PC-3 (cell line): Measurements from ENCODE around the gene HDAC1. TPM values are rescaled to one million over a fixed set of nuclear protein-coding genes. Genes with fewer than 3 reads are reported as not detected.
A peak's percentile ranks its signal among the peaks of the same experiment; 100 is the strongest.

Experiments
- ATAC-seq: fragments of 200-7000 bp; cut with Tn5 transposase; 2 replicates; pipeline ENCODE4 v1.9.1; 2020; ENCODE audit warnings: mild to moderate bottlenecking, moderate library complexity
- BruUV-seq: library from RNA; stranded (reverse); fragments of 400-500 nt; replicated peaks from 2 replicates; lab custom pipeline; 2021; lab: Mats Ljungman, UMichigan
- CTCF ChIA-PET: fragments of 300-600 bp; sonication (Branson Sonifier 250); formaldehyde crosslinking; loops from one replicate; lab custom pipeline; 2022; ENCODE audit warnings: antibody characterized with exemption; lab: Charles Lee
- POLR2A ChIA-PET: fragments of 300-600 bp; sonication (Branson Sonifier 250); formaldehyde crosslinking; loops from one replicate; lab custom pipeline; 2022; ENCODE audit warnings: antibody characterized with exemption; ENCODE audit not compliant: unreplicated experiment; lab: Charles Lee
- DNase-seq: peaks from one replicate; pipeline ENCODE4 v3.0.0-alpha.2; 2015
- H2AFZ ChIP-seq: fragments of 300-600 bp; sonication (generic); 2 replicates; pipeline ENCODE4 v1.6.0; 2016; ENCODE audit warnings: antibody characterized with exemption, low read length
- H3F3A ChIP-seq: fragments of 300-600 bp; sonication (generic); one replicate; pipeline ENCODE4 v1.6.0; 2017; ENCODE audit warnings: antibody characterized with exemption, low read length, control low read depth, mild to moderate bottlenecking; ENCODE audit not compliant: unreplicated experiment
- H3K27ac ChIP-seq: fragments of 300-600 bp; sonication (generic); 2 replicates; pipeline ENCODE4 v1.5.1; 2016; ENCODE audit warnings: mild to moderate bottlenecking, low read length
- H3K27me3 ChIP-seq: fragments of 300-600 bp; sonication (generic); 2 replicates; pipeline ENCODE4 v1.6.1; 2016; ENCODE audit warnings: low read length, mixed read lengths
- H3K36me3 ChIP-seq: fragments of 300-600 bp; sonication (generic); 2 replicates; pipeline ENCODE4 v1.6.1; 2016; ENCODE audit warnings: low read depth, mixed run types, low read length, mixed read lengths
- H3K4me1 ChIP-seq: fragments of 300-600 bp; sonication (generic); 2 replicates; pipeline ENCODE4 v1.5.1; 2016; ENCODE audit warnings: low read length; ENCODE audit not compliant: insufficient read depth
- H3K4me2 ChIP-seq: fragments of 300-600 bp; sonication (generic); 2 replicates; pipeline ENCODE4 v1.6.0; 2016; ENCODE audit warnings: low read length
- H3K4me3 ChIP-seq: fragments of 300-600 bp; sonication (generic); 2 replicates; pipeline ENCODE4 v1.5.1; 2016; ENCODE audit warnings: mild to moderate bottlenecking, low read length, mixed read lengths
- H3K79me2 ChIP-seq: fragments of 300-600 bp; sonication (generic); 2 replicates; pipeline ENCODE4 v1.6.1; 2017; ENCODE audit warnings: low read length, mixed read lengths
- H3K9ac ChIP-seq: fragments of 300-600 bp; sonication (generic); 2 replicates; pipeline ENCODE4 v1.6.0; 2016; ENCODE audit warnings: mild to moderate bottlenecking, low read length
- H3K9me2 ChIP-seq: fragments of 300-600 bp; sonication (generic); replicated peaks from 2 replicates; pipeline ENCODE4 v1.6.1; 2016; ENCODE audit warnings: mixed run types, low read length, mixed read lengths
- H3K9me3 ChIP-seq: fragments of 300-600 bp; sonication (generic); 2 replicates; pipeline ENCODE4 v1.6.1; 2016; ENCODE audit warnings: low read length, mixed read lengths
- H4K20me1 ChIP-seq: fragments of 300-600 bp; sonication (generic); 2 replicates; pipeline ENCODE4 v1.6.1; 2016; ENCODE audit warnings: low read length, mixed read lengths
- EZH2 ChIP-seq: fragments of 300-600 bp; sonication (generic); IDR thresholded peaks from one replicate; pipeline ENCODE4 v1.6.1; 2017; ENCODE audit warnings: antibody characterized with exemption, mild to moderate bottlenecking, low read length; ENCODE audit not compliant: unreplicated experiment
- EZH2phosphoT487 ChIP-seq: fragments of 300-600 bp; sonication (generic); IDR thresholded peaks from 2 replicates; pipeline ENCODE4 v1.6.1; 2018; ENCODE audit warnings: mild to moderate bottlenecking, antibody characterized with exemption, low read length, borderline replicate concordance
- intact Hi-C: fragments of 100-400 bp; cut with micrococcal nuclease; formaldehyde crosslinking; loops from 2 replicates; pipeline ENCODE4 v1.9.0; 2023
- total RNA-seq: library from RNA; depleted of rRNA; stranded (reverse); fragments of >200 nt; gene quantifications from 2 replicates; pipeline ENCODE4 v1.2.3, GENCODE V29; 2014
- TF ChIP-seq, protein P1 (sequence below): fragments of 300-600 bp; sonication (generic); conservative IDR thresholded peaks from 2 replicates; pipeline ENCODE4 v1.5.1; 2017; ENCODE audit warnings: antibody characterized with exemption, low read depth, mild to moderate bottlenecking, low read length

The HDAC1 gene
- total RNA-seq, 1 experiment from 2014 or later = 184 TPM

GRCh38 chr1:32342704-32343103 is 50.8 kb downstream of the HDAC1 start:
- CTCF ChIA-PET = no interaction called here
- Histone ChIP-seq H3K9me3 (no peaks in the 10 kb centered on the region), H3K4me3 (no peak overlapping the region), H3F3A (no peaks in the 10 kb centered on the region), H3K4me2 (no peak overlapping the region), H2AFZ (no peak overlapping the region), H3K4me1 (peaks cover 21% of the 10 kb centered on the region), H3K27me3 (no peaks in the 10 kb centered on the region), H3K79me2 (no peaks in the 10 kb centered on the region), H4K20me1 (no peaks in the 10 kb centered on the region), H3K27ac (no peak overlapping the region), H3K36me3 (no peaks in the 10 kb centered on the region), H3K9ac (no peak overlapping the region), H3K9me2 (no peaks in the 10 kb centered on the region)
- intact Hi-C loops = no loop called here
- ATAC-seq = no peak
- TF ChIP-seq, protein P1, sequence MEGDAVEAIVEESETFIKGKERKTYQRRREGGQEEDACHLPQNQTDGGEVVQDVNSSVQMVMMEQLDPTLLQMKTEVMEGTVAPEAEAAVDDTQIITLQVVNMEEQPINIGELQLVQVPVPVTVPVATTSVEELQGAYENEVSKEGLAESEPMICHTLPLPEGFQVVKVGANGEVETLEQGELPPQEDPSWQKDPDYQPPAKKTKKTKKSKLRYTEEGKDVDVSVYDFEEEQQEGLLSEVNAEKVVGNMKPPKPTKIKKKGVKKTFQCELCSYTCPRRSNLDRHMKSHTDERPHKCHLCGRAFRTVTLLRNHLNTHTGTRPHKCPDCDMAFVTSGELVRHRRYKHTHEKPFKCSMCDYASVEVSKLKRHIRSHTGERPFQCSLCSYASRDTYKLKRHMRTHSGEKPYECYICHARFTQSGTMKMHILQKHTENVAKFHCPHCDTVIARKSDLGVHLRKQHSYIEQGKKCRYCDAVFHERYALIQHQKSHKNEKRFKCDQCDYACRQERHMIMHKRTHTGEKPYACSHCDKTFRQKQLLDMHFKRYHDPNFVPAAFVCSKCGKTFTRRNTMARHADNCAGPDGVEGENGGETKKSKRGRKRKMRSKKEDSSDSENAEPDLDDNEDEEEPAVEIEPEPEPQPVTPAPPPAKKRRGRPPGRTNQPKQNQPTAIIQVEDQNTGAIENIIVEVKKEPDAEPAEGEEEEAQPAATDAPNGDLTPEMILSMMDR = no peak
- TF ChIP-seq EZH2 (no peak), EZH2phosphoT487 (no peak)
- no TSS peak for BruUV-seq
- POLR2A ChIA-PET = no interaction called here
- no peak for DNase-seq

DNA sequence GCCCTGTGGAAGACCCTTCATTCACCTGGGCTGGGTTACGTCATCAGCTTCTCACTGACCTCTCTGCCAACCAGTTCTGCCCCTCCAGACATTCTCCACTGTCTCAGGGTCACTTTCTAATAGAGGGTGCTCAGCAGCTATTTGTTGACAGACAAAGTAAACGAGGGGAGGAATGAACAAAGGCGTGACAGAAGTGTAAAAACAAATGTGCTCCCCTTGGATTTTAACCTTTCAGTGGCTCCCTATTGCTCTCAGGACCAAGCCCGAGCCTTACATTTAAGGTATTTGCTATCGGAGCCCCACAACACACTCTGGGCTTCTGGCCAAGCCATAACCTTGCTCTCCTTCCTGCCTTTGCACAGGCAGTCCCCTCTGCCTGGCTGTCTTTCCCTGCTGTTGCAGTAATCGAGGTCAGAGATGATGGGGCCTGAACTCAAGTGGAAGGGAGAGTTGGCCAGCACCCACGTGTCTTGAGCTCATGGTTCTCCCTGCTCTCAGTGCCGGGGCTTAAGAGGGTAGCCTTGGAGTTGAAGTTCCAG is 53.5 kb downstream of the HDAC1 start:
- Histone ChIP-seq H3K36me3 (no peaks in the 10 kb centered on the region), H3K4me2 (no peak overlapping the region), H3K9me2 (no peaks in the 10 kb centered on the region), H4K20me1 (no peaks in the 10 kb centered on the region), H3K9me3 (no peaks in the 10 kb centered on the region), H3K4me1 (no peaks in the 10 kb centered on the region), H3K27me3 (no peaks in the 10 kb centered on the region), H2AFZ (no peak overlapping the region), H3K79me2 (no peaks in the 10 kb centered on the region), H3K4me3 (no peak overlapping the region), H3F3A (no peaks in the 10 kb centered on the region), H3K27ac (no peak overlapping the region), H3K9ac (no peak overlapping the region)
- peak; percentile 24; the same call in 1 of the 2 replicates for ATAC-seq
- CTCF ChIA-PET = no interaction called here
- no peak for DNase-seq
- no peak for TF ChIP-seq EZH2
- TF ChIP-seq, protein P1 = no peak
- TF ChIP-seq EZH2phosphoT487 = no peak
- intact Hi-C loops = no loop called here
- no TSS peak for BruUV-seq
- POLR2A ChIA-PET = no interaction called here

- Histone ChIP-seq H3K9ac (no peak overlapping the region), H3K27ac (no peak overlapping the region), H3K36me3 (no peaks in the 10 kb centered on the region), H3K9me3 (no peaks in the 10 kb centered on the region), H3K4me1 (peaks cover 5% of the 10 kb centered on the region; the same call in 1 of the 2 replicates), H3K27me3 (no peaks in the 10 kb centered on the region), H3K9me2 (no peaks in the 10 kb centered on the region), H3K4me3 (no peak overlapping the region), H3K79me2 (no peaks in the 10 kb centered on the region), H4K20me1 (no peaks in the 10 kb centered on the region), H3K4me2 (no peak overlapping the region), H3F3A (no peaks in the 10 kb centered on the region), H2AFZ (no peak overlapping the region)
- CTCF ChIA-PET = no interaction called here
- POLR2A ChIA-PET = no interaction called here
- TF ChIP-seq, protein P1 = no peak
- TF ChIP-seq EZH2 (no peak), EZH2phosphoT487 (no peak)
- DNase-seq = no peak
- BruUV-seq = no TSS peak
- intact Hi-C loops = no loop called here
- no peak for ATAC-seq
These were observed 54.8 kb downstream of the HDAC1 start for GRCh38 chr1:32346532-32347157.
